Spleen (tissue), 11 donors: ENCODE results near the gene PCF11. TPM values are rescaled to one million over a fixed set of nuclear protein-coding genes. Genes with fewer than 3 reads are reported as not detected.

Experiments
- DNase-seq: peaks from one replicate; pipeline ENCODE4 v3.0.0-alpha.2; 2020
- H3K27ac ChIP-seq, 8 donors: fragments of 200-600 bp; sonication (generic) in 7 of 8; 1 replicate in 4 of 8; 2 replicates in 4 of 8; pipeline versions ENCODE4 v1.5.0 to v1.8.0; 2016 to 2021; ENCODE audit warnings: inconsistent platforms in 4 of 8, mild to moderate bottlenecking in 4 of 8, moderate library complexity in 1 of 8
- H3K27me3 ChIP-seq, 7 donors: fragments of 200-600 bp; sonication (generic) in 6 of 7; replicated peaks in 1 of 7; 1 replicate in 4 of 7; 2 replicates in 3 of 7; pipeline versions ENCODE4 v1.5.0 to v1.8.0; 2016 to 2021; ENCODE audit warnings: inconsistent platforms in 3 of 7, mild to moderate bottlenecking in 1 of 7
- H3K36me3 ChIP-seq, 6 donors: fragments of 200-600 bp; sonication (generic) in 5 of 6; 1 replicate in 4 of 6; 2 replicates in 2 of 6; pipeline versions ENCODE4 v1.5.0 to v1.8.0; 2016 to 2021; ENCODE audit warnings: inconsistent platforms in 2 of 6
- H3K4me1 ChIP-seq, 6 donors: fragments of 200-600 bp; sonication (generic) in 5 of 6; 1 replicate in 3 of 6; 2 replicates in 3 of 6; pipeline versions ENCODE4 v1.5.0 to v1.8.0; 2016 to 2021; ENCODE audit warnings: inconsistent platforms in 3 of 6
- H3K4me3 ChIP-seq, 8 donors: fragments of 200-600 bp; sonication (generic) in 7 of 8; 1 replicate in 4 of 8; 2 replicates in 4 of 8; pipeline versions ENCODE4 v1.5.0 to v1.8.0; 2016 to 2021; ENCODE audit warnings: inconsistent platforms in 4 of 8, mild to moderate bottlenecking in 4 of 8, moderate library complexity in 2 of 8
- H3K9me3 ChIP-seq, 8 donors: fragments of 200-600 bp; sonication (generic) in 7 of 8; 1 replicate in 4 of 8; 2 replicates in 4 of 8; pipeline versions ENCODE4 v1.5.0 to v1.8.0; 2016 to 2021; ENCODE audit warnings: inconsistent platforms in 4 of 8
- CTCF ChIP-seq, 11 experiments: fragments of 200-600 bp in 7 of 11; fragments of 450-650 bp in 4 of 11; sonication (generic) in 4 of 11; IDR thresholded peaks in 8 of 11; conservative IDR thresholded peaks in 3 of 11; 1 replicate in 7 of 11; 2 replicates in 4 of 11; pipeline versions ENCODE4 v1.4.0 to v1.8.0; 2016 to 2021; ENCODE audit warnings: antibody characterized with exemption in 11 of 11, inconsistent platforms in 4 of 11, mild to moderate bottlenecking in 1 of 11
- POLR2A ChIP-seq, 3 donors: fragments of 450-650 bp; IDR thresholded peaks; one replicate each; pipeline ENCODE4 v1.5.1; 2017; ENCODE audit warnings: antibody characterized with exemption in 3 of 3, mild to moderate bottlenecking in 1 of 3
- POLR2AphosphoS5 ChIP-seq, 3 donors: sonication (generic); formaldehyde crosslinking; IDR thresholded peaks; one replicate each; pipeline ENCODE4 v1.5.1; 2017; ENCODE audit warnings: antibody characterized with exemption in 3 of 3
- WGBS, 5 donors: extraction: QIAGEN DNeasy Blood & Tissue Kit in 3 of 5; methylation state at CpG; one replicate each; pipeline versions ENCODE4 v1.1.5 to v1.1.7; 2013 to 2018; 5-methylcytosine and 5-hydroxymethylcytosine counted together
- intact Hi-C: fragments of 100-400 bp; cut with DNase I; formaldehyde crosslinking; loops from one replicate; pipeline ENCODE4 v1.15.0; 2023; ENCODE audit warnings: low total_unique reads
- polyA plus RNA-seq, 3 donors: library from polyadenylated mRNA; stranded (reverse); fragments of 200-250 nt; gene quantifications; one replicate each; pipeline ENCODE4 v1.2.1, GENCODE V29; 2013
- total RNA-seq, 7 donors: library from RNA; depleted of rRNA in 3 of 7; stranded (reverse); fragments of >200 nt in 3 of 7; fragmentation: NEBNext Ultra II Directional in 4 of 7; extraction: Animal tissue kit (Norgen Biotek cat#: 25700) in 4 of 7; gene quantifications; one replicate each; pipeline versions ENCODE4 v1.1.0 to v1.2.1, GENCODE V29; 2016 to 2021
- donor health status: healthy with polysubstance abuse.
- donor health status: DM: no; HTN: no; CAD: no; lungs with moderate emphysema.
- donor health status: DM: no; HTN: no; CAD: no.
- donor health status: Bipolar disorder and iron deficiency.
- donor health status: healthy.
- donor health status: DM: no; HTN: no; CAD: no.
- donor health status: DM: yes; HTN: yes; CAD: no.

PCF11 gene
- total and polyA plus RNA-seq, 10 donors, result 34.4 to 120 (median 88.7) TPM

- intact Hi-C loops, result loop anchor here (5.0 kb wide), 2 partner anchors 34 to 86 kb away; partner anchors contain the start of genes ANKRD42 and RAB30
- Histone ChIP-seq H3K4me1 (peaks cover 39 to 61% (median 49%) of the 10 kb centered on the region in 6 donors), H3K27me3 (no peaks in the 10 kb centered on the region), H3K36me3 (peaks cover 0 to 18% (median 0%) of the 10 kb centered on the region in 6 donors), H3K9me3 (no peaks in the 10 kb centered on the region), H3K27ac (peak overlapping the region; percentile 98 to 100 (median 100)), H3K4me3 (peak overlapping the region; percentile 69 to 97 (median 86))
- DNase-seq, result no peak
- TF ChIP-seq POLR2A (IDR thresholded peaks at IDR 0.05) (no peak), CTCF (IDR thresholded peaks at IDR 0.05 in 8 of 11, conservative IDR thresholded peaks at IDR 0.05 in 3 of 11) (peak in 1 of 11 experiments; percentile 21), POLR2AphosphoS5 (IDR thresholded peaks at IDR 0.05) (no peak)
- 0 to 1% (median 0%) methylated on average over 5 of the region's 5 CpGs for WGBS, 5 donors
Observed at GRCh38 chr11:83158357-83158786, 1.4 kb downstream of the PCF11 start.

- Histone ChIP-seq H3K27ac (peak overlapping the region; percentile 98 to 100 (median 100)), H3K4me1 (peaks cover 42 to 70% (median 58%) of the 10 kb centered on the region in 6 donors), H3K36me3 (peaks cover 0 to 26% (median 6%) of the 10 kb centered on the region in 6 donors), H3K27me3 (no peaks in the 10 kb centered on the region), H3K4me3 (peak overlapping the region; percentile 69 to 97 (median 86)), H3K9me3 (no peaks in the 10 kb centered on the region)
- WGBS, 5 donors, result 7 to 11% (median 9%) methylated on average over 15 of the region's 15 CpGs
- DNase-seq, result no peak
- TF ChIP-seq POLR2AphosphoS5 (IDR thresholded peaks at IDR 0.05), result no peak
- no peak for TF ChIP-seq CTCF (IDR thresholded peaks at IDR 0.05 in 8 of 11, conservative IDR thresholded peaks at IDR 0.05 in 3 of 11)
- TF ChIP-seq POLR2A (IDR thresholded peaks at IDR 0.05), result no peak
- intact Hi-C loops, result loop anchor here (5.0 kb wide), 2 partner anchors 33 to 87 kb away; partner anchors contain the start of genes ANKRD42 and RAB30
Observed at GRCh38 chr11:83158965-83159901, 2.3 kb downstream of the PCF11 start.

GRCh38 chr11:83159902-83160865, 3.3 kb downstream of the PCF11 start:
- WGBS, 5 donors, result 22 to 29% (median 27%) methylated on average over 6 of the region's 6 CpGs
- Histone ChIP-seq H3K4me3 (peak overlapping the region; percentile 69 to 97 (median 86)), H3K4me1 (peaks cover 42 to 78% (median 61%) of the 10 kb centered on the region in 6 donors), H3K9me3 (no peaks in the 10 kb centered on the region), H3K27me3 (no peaks in the 10 kb centered on the region), H3K27ac (peak overlapping the region; percentile 15 to 100 (median 100)), H3K36me3 (peaks cover 3 to 35% (median 13%) of the 10 kb centered on the region in 6 donors)
- TF ChIP-seq CTCF (IDR thresholded peaks at IDR 0.05 in 8 of 11, conservative IDR thresholded peaks at IDR 0.05 in 3 of 11) (no peak), POLR2A (IDR thresholded peaks at IDR 0.05) (no peak), POLR2AphosphoS5 (IDR thresholded peaks at IDR 0.05) (no peak)
- DNase-seq, result peak; percentile 17
- intact Hi-C loops, result loop anchor here (5.0 kb wide), 2 partner anchors 32 to 88 kb away; partner anchors contain the start of genes ANKRD42 and RAB30
